Skin epidermis (tissue), 12 donors: Measurements from ENCODE around the gene PEX3.

ENCODE experiments used
- H3K27ac ChIP-seq, 21 experiments: fragments of 200-600 bp; sonication (generic) in 11 of 21; one replicate each; pipeline ENCODE4 v1.5.0; 2020; ENCODE audit warnings: mild to moderate bottlenecking in 3 of 21, inconsistent platforms in 2 of 21, moderate library complexity in 2 of 21
- H3K4me3 ChIP-seq, 7 experiments: fragments of 200-600 bp; sonication (generic) in 2 of 7; one replicate each; pipeline ENCODE4 v1.5.0; 2020; ENCODE audit warnings: inconsistent platforms in 2 of 7, mild to moderate bottlenecking in 2 of 7, moderate library complexity in 1 of 7

Gene PEX3

GRCh38 chr6:143450453-143451371, at the start of gene PEX3, which contains the start of gene ADAT2:
TSS of gene PEX3 (plus strand) at chr6:143450805. CDS start at chr6:143451043, 238 bp downstream.
TSS of gene ADAT2 (minus strand) at chr6:143450695. CDS start at chr6:143450658, 37 bp downstream.
- H3K27ac ChIP-seq, result peak within 1 kb of the TSS in 20 of 21 experiments; percentile 16 to 88 (median 82)
- peak within 1 kb of the TSS; percentile 48 to 86 (median 67) for H3K4me3 ChIP-seq

- no peak overlapping the region for H3K4me3 ChIP-seq
- peak overlapping the region in 13 of 21 experiments; percentile 2 to 66 (median 38) for H3K27ac ChIP-seq
Observed at GRCh38 chr6:143401068-143401446, 49.5 kb upstream of the PEX3 start.

GRCh38 chr6:143401636-143402370, 48.8 kb upstream of the PEX3 start:
- H3K27ac ChIP-seq, result peak overlapping the region in 7 of 21 experiments; percentile 2 to 66 (median 25)
- no peak overlapping the region for H3K4me3 ChIP-seq

GRCh38 chr6:143402721-143403336, 47.8 kb upstream of the PEX3 start:
- no peak overlapping the region for H3K27ac ChIP-seq
- no peak overlapping the region for H3K4me3 ChIP-seq

- H3K27ac ChIP-seq, result no peak overlapping the region
- H3K4me3 ChIP-seq, result no peak overlapping the region
Observed at GRCh38 chr6:143405373-143406154, 45.0 kb upstream of the PEX3 start.

- H3K27ac ChIP-seq, result no peak overlapping the region
- no peak overlapping the region for H3K4me3 ChIP-seq
Observed at GRCh38 chr6:143406673-143407072, 43.9 kb upstream of the PEX3 start.

- Histone ChIP-seq H3K4me3 (no peak overlapping the region), H3K27ac (no peak overlapping the region)
Observed at GRCh38 chr6:143408151-143408786, 42.3 kb upstream of the PEX3 start.

- Histone ChIP-seq H3K27ac (no peak overlapping the region), H3K4me3 (no peak overlapping the region)
Observed at GRCh38 chr6:143408787-143409162, 41.8 kb upstream of the PEX3 start.

GRCh38 chr6:143410859-143411270, 39.7 kb upstream of the PEX3 start:
- Histone ChIP-seq H3K27ac (peak overlapping the region in 1 of 21 experiments; percentile 8), H3K4me3 (no peak overlapping the region)

- Histone ChIP-seq H3K27ac (no peak overlapping the region), H3K4me3 (no peak overlapping the region)
Observed at GRCh38 chr6:143414769-143415168, 35.8 kb upstream of the PEX3 start.

GRCh38 chr6:143419526-143419925, 31.1 kb upstream of the PEX3 start:
- H3K4me3 ChIP-seq, result no peak overlapping the region
- H3K27ac ChIP-seq, result no peak overlapping the region

- Histone ChIP-seq H3K4me3 (no peak overlapping the region), H3K27ac (no peak overlapping the region)
Observed at GRCh38 chr6:143426026-143426425, 24.6 kb upstream of the PEX3 start.

- Histone ChIP-seq H3K4me3 (no peak overlapping the region), H3K27ac (no peak overlapping the region)
Observed at GRCh38 chr6:143427109-143427817, 23.3 kb upstream of the PEX3 start.

- Histone ChIP-seq H3K4me3 (no peak overlapping the region), H3K27ac (no peak overlapping the region)
Observed at GRCh38 chr6:143429970-143430369, 20.6 kb upstream of the PEX3 start.

- Histone ChIP-seq H3K27ac (no peak overlapping the region), H3K4me3 (no peak overlapping the region)
Observed at GRCh38 chr6:143431226-143431625, 19.4 kb upstream of the PEX3 start.

GRCh38 chr6:143432588-143432987, 18.0 kb upstream of the PEX3 start:
- Histone ChIP-seq H3K4me3 (no peak overlapping the region), H3K27ac (no peak overlapping the region)

GRCh38 chr6:143441010-143441409, 9.6 kb upstream of the PEX3 start:
- peak overlapping the region in 2 of 21 experiments; percentile 31 to 43 for H3K27ac ChIP-seq
- no peak overlapping the region for H3K4me3 ChIP-seq
